Ascending aorta (tissue), 2 donors: Measurements from ENCODE around the gene LCE1F. TPM values are rescaled to one million over a fixed set of nuclear protein-coding genes. Genes with fewer than 3 reads are reported as not detected.

Source experiments
- DNase-seq, 2 donors: peaks; one replicate each; pipeline ENCODE4 v3.0.0-alpha.2; 2019; ENCODE audit warnings: low spot score in 2 of 2
- H3K27ac ChIP-seq, 2 donors: fragments of 200-600 bp; sonication (generic); one replicate each; pipeline ENCODE4 v1.5.1; 2016 to 2017; ENCODE audit warnings: mild to moderate bottlenecking in 1 of 2
- H3K27me3 ChIP-seq: fragments of 200-600 bp; sonication (generic); one replicate; pipeline ENCODE4 v1.5.1; 2017
- H3K36me3 ChIP-seq, 2 donors: fragments of 200-600 bp; sonication (generic); one replicate each; pipeline ENCODE4 v1.5.1; 2016
- H3K4me1 ChIP-seq, 2 donors: fragments of 200-600 bp; sonication (generic); one replicate each; pipeline ENCODE4 v1.5.1; 2016 to 2017; ENCODE audit warnings: mild to moderate bottlenecking in 1 of 2
- H3K4me3 ChIP-seq, 2 donors: fragments of 200-600 bp; sonication (generic); one replicate each; pipeline ENCODE4 v1.5.1; 2016 to 2017; ENCODE audit warnings: mild to moderate bottlenecking in 1 of 2
- H3K9me3 ChIP-seq, 2 donors: fragments of 200-600 bp; sonication (generic); one replicate each; pipeline ENCODE4 v1.5.1; 2016
- intact Hi-C: fragments of 100-400 bp; cut with DNase I; formaldehyde crosslinking; loops from one replicate; pipeline ENCODE4 v1.15.1; 2023
- total RNA-seq: library from RNA; depleted of rRNA; stranded (reverse); fragments of >200 nt; gene quantifications from one replicate; pipeline ENCODE4 v1.1.0, GENCODE V29; 2016
- TF ChIP-seq, protein P1 (sequence below), 3 experiments: fragments of 200-600 bp in 2 of 3; fragments of 450-650 bp in 1 of 3; sonication (generic) in 2 of 3; IDR thresholded peaks; one replicate each; pipeline ENCODE4 v1.5.1; 2016 to 2019; ENCODE audit warnings: antibody characterized with exemption in 3 of 3, mild to moderate bottlenecking in 1 of 3, moderate library complexity in 1 of 3

LCE1F gene, protein sequence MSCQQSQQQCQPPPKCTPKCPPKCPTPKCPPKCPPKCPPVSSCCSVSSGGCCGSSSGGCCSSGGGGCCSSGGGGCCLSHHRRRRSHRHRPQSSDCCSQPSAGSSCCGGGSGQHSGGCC
- total RNA-seq: not detected

DNA sequence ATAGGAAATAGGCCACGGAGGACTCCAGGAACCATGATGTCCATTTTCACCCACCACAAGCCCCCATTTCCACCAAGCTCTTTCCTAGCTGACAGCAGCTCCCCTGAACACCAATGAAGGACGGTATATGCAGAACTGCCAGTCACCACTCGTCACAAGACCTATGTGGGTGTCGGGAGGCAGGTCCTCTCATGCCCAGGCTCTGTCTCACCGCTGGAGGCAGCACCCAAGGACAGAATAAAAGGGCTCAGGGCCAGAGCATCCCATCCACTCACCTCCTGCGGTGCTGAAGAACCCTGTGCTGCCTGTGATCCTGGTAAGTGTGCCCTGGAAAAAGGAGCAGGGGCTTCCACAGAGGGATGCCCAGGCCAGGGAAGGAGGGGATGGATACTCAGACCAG, at the start of gene LCE1F:
TSS of gene LCE1F (plus strand) at position 266 of the 400 bp plus-strand sequence. CDS start 1,232 bp downstream, outside the sequence.
- intact Hi-C loops: no loop called here
- TF ChIP-seq, protein P1, sequence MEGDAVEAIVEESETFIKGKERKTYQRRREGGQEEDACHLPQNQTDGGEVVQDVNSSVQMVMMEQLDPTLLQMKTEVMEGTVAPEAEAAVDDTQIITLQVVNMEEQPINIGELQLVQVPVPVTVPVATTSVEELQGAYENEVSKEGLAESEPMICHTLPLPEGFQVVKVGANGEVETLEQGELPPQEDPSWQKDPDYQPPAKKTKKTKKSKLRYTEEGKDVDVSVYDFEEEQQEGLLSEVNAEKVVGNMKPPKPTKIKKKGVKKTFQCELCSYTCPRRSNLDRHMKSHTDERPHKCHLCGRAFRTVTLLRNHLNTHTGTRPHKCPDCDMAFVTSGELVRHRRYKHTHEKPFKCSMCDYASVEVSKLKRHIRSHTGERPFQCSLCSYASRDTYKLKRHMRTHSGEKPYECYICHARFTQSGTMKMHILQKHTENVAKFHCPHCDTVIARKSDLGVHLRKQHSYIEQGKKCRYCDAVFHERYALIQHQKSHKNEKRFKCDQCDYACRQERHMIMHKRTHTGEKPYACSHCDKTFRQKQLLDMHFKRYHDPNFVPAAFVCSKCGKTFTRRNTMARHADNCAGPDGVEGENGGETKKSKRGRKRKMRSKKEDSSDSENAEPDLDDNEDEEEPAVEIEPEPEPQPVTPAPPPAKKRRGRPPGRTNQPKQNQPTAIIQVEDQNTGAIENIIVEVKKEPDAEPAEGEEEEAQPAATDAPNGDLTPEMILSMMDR (IDR thresholded peaks at IDR 0.05): no peak
- no peak within 1 kb of the TSS for H3K27ac ChIP-seq
- no peak within 1 kb of the TSS for H3K4me3 ChIP-seq
- DNase-seq: no peak
- H3K27me3 ChIP-seq: no peaks in the 10 kb centered on the region
- H3K36me3 ChIP-seq: no peaks in the 10 kb centered on the region
- no peaks in the 10 kb centered on the region for H3K4me1 ChIP-seq
- H3K9me3 ChIP-seq: no peaks in the 10 kb centered on the region

DNA sequence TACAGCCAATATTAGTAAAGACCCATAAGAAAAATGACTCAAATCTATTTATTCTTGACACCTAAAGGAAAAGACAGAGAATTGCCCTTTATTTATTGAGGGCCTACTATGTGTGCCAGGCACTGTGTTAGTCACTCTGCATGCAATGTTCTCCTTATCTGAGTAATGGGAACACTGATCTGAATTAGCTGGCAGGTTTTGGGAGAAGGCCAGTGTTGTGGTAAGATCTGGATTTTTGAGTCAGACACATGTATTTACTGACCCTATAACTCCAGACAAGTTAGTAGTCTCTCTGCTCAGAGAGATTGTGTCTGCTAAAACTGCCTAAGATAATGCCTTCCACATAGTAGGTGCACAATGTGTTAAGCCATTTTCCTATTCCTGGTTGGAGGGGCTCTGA, 49.7 kb upstream of the LCE1F start:
- Histone ChIP-seq H3K9me3 (no peaks in the 10 kb centered on the region), H3K4me1 (no peaks in the 10 kb centered on the region), H3K27me3 (no peaks in the 10 kb centered on the region), H3K4me3 (no peak overlapping the region), H3K36me3 (no peaks in the 10 kb centered on the region), H3K27ac (no peak overlapping the region)
- DNase-seq: no peak
- TF ChIP-seq, protein P1 (IDR thresholded peaks at IDR 0.05): no peak
- intact Hi-C loops: no loop called here

DNA sequence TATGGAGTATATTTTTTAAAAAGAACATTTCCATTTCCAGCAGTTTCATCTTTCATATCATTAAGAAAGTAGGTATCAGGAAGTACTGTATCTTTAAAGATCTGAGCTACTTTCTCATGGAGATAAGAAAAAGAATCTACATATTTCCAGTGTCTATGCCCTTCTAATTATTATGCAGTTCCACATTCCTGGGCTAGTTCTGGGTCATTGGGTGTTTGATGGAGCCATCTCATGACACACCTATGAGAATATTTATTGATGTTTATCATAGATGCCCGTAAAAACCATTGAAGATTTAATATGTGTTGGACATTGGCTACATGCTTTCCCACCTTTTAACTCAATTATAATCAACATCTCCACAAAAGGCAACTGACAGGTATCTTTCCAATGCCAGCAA, 46.0 kb upstream of the LCE1F start:
- intact Hi-C loops: no loop called here
- Histone ChIP-seq H3K36me3 (no peaks in the 10 kb centered on the region), H3K9me3 (no peaks in the 10 kb centered on the region), H3K4me1 (no peaks in the 10 kb centered on the region), H3K27ac (no peak overlapping the region), H3K27me3 (no peaks in the 10 kb centered on the region), H3K4me3 (no peak overlapping the region)
- no peak for DNase-seq
- TF ChIP-seq, protein P1 (IDR thresholded peaks at IDR 0.05): no peak

DNA sequence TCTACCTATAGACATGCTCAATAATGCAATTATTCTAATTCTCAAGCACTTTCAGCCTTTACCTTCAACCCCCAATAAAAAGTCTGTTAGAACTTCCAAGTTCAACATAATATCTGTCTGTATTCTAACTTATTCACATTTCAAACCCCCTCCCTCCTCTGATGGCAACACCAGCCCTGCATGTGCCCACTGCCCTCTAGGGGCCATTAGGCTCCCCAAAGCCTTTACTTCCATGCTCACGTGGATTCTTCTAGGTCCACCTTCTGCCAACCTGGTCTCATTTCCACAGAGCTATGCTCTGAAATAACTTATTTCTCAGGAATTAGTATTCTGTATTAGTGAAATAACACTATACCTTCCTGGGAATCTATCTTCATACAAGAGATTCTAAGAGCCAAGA, 39.3 kb upstream of the LCE1F start:
- TF ChIP-seq, protein P1 (IDR thresholded peaks at IDR 0.05): no peak
- Histone ChIP-seq H3K4me3 (no peak overlapping the region), H3K27ac (no peak overlapping the region), H3K4me1 (no peaks in the 10 kb centered on the region), H3K9me3 (no peaks in the 10 kb centered on the region), H3K36me3 (no peaks in the 10 kb centered on the region), H3K27me3 (no peaks in the 10 kb centered on the region)
- intact Hi-C loops: no loop called here
- no peak for DNase-seq

DNA sequence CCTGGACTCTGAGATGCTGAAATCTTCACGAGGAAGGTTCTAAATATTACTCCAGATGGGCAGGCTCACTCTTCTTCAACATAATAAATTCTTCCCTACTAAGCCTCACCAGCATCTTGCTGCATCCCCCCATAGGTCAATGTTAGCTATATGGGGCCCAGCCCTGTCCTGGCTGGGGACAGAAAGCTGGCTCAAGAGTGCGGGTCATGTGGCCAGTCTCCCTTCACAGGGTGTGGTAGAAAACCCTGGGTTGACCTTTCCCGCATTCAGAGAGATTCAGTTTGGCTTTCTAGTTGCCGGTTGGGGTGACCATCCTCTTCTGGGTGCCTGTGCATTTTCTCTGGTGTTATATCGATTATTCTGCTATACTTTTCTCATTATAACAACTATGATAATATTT, 36.9 kb upstream of the LCE1F start:
- Histone ChIP-seq H3K27ac (no peak overlapping the region), H3K4me3 (no peak overlapping the region), H3K9me3 (no peaks in the 10 kb centered on the region), H3K4me1 (no peaks in the 10 kb centered on the region), H3K36me3 (no peaks in the 10 kb centered on the region), H3K27me3 (no peaks in the 10 kb centered on the region)
- intact Hi-C loops: no loop called here
- TF ChIP-seq, protein P1 (IDR thresholded peaks at IDR 0.05): no peak
- no peak for DNase-seq

DNA sequence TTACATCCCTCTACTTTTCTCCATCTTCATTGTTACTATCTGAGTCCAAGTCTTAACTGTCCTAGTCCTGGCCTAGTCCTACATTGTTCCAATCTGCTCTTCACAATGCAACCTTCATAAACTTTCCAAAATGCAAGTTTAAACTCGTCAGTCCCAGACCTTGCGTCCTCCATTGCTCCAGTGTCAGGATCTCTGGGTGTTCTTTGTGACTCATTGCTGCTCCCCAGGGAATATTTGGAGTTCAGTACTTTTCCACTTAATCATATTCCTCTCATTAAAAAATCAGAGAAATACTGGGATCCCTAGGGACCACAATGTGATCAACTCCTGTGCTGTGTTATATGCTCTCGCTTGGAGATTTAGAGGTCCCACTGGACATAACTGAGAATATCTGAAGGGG, 35.1 kb upstream of the LCE1F start:
- TF ChIP-seq, protein P1 (IDR thresholded peaks at IDR 0.05): no peak

More for the DNA sequence above, 35.1 kb upstream of the LCE1F start:
- H3K27me3 ChIP-seq: no peaks in the 10 kb centered on the region
- H3K4me3 ChIP-seq: no peak overlapping the region
- no peaks in the 10 kb centered on the region for H3K4me1 ChIP-seq
- DNase-seq: no peak
- intact Hi-C loops: no loop called here
- no peak overlapping the region for H3K27ac ChIP-seq
- no peaks in the 10 kb centered on the region for H3K9me3 ChIP-seq
- no peaks in the 10 kb centered on the region for H3K36me3 ChIP-seq
